Measurements from ENCODE around the gene GMEB2.
A peak's percentile ranks its signal among the peaks of the same experiment; 100 is the strongest.
"Not testable (repeated sequence)": the region's sequence is repeated elsewhere in the genome, so short reads cannot be mapped to it uniquely, and the experiment has no call there.

Gene GMEB2

GRCh38 chr20:63574829-63575743, 51.8 kb downstream of the GMEB2 start:
- H3K27me3 Mint-ChIP-seq (ENCODE audit: low read depth, poor library complexity), result peaks cover 15% of the 10 kb centered on the region
- TF ChIP-seq, protein P1, sequence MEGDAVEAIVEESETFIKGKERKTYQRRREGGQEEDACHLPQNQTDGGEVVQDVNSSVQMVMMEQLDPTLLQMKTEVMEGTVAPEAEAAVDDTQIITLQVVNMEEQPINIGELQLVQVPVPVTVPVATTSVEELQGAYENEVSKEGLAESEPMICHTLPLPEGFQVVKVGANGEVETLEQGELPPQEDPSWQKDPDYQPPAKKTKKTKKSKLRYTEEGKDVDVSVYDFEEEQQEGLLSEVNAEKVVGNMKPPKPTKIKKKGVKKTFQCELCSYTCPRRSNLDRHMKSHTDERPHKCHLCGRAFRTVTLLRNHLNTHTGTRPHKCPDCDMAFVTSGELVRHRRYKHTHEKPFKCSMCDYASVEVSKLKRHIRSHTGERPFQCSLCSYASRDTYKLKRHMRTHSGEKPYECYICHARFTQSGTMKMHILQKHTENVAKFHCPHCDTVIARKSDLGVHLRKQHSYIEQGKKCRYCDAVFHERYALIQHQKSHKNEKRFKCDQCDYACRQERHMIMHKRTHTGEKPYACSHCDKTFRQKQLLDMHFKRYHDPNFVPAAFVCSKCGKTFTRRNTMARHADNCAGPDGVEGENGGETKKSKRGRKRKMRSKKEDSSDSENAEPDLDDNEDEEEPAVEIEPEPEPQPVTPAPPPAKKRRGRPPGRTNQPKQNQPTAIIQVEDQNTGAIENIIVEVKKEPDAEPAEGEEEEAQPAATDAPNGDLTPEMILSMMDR (IDR thresholded peaks at IDR 0.05), result no peak
- no peaks in the 10 kb centered on the region for H3K9me3 Mint-ChIP-seq
- H3K36me3 Mint-ChIP-seq (ENCODE audit: low read depth), result no peaks in the 10 kb centered on the region
- no peak overlapping the region for H3K27ac Mint-ChIP-seq
- no peak for DNase-seq
- H3K4me3 Mint-ChIP-seq, result peak overlapping the region; percentile 47
- peaks cover 12% of the 10 kb centered on the region for H3K4me1 Mint-ChIP-seq

DNA sequence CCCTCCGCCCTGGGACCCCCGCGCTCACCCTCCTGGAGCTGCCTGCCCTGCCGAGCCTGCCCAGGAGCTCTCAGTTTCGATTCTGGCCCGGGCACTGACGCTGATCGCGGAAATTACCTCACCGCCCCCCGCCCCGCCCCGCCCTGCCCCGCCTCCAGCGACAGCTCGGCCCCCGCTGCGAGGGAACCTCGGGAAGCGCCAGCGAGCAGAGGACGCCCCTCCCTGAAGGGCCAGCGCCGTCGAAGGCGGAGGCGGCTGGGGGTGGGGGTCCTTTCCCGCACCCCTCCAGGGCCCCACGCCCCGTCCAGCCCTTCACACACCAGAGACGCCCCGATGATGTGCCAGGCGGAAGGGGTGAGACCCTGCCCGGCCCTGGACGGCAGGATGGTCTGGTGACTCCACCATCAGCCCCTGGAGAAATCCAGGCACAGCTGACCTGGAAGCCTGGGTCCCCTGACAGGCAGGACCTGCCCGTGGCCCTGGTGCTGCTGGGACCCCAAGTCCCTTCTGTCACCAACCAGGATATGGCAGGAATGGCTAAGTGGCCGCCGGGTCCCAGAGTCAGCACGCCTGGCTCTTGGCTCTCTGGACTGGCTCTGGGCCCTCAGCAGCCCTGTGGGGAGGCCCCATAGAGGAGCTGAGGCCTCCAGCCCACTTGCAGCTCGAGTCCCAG, 52.6 kb downstream of the GMEB2 start, which contains the start of gene HELZ2:
Gene HELZ2 (minus strand): TSS at position 84 of the 673 bp plus-strand sequence. CDS start 1,854 bp downstream, outside the sequence.
- peaks cover 11% of the 10 kb centered on the region for H3K27me3 Mint-ChIP-seq (ENCODE audit: low read depth, poor library complexity)
- H3K27ac Mint-ChIP-seq, result no peak within 1 kb of the TSS
- peak; percentile 70 for DNase-seq
- TF ChIP-seq, protein P1 (IDR thresholded peaks at IDR 0.05), result no peak
- peaks cover 9% of the 10 kb centered on the region for H3K4me1 Mint-ChIP-seq
- peak within 1 kb of the TSS; percentile 86 for H3K4me3 Mint-ChIP-seq
- no peaks in the 10 kb centered on the region for H3K9me3 Mint-ChIP-seq
- H3K36me3 Mint-ChIP-seq (ENCODE audit: low read depth), result no peaks in the 10 kb centered on the region

- H3K9me3 Mint-ChIP-seq, result no peaks in the 10 kb centered on the region
- peaks cover 8% of the 10 kb centered on the region for H3K27me3 Mint-ChIP-seq (ENCODE audit: low read depth, poor library complexity)
- H3K4me1 Mint-ChIP-seq, result peaks cover 5% of the 10 kb centered on the region
- H3K36me3 Mint-ChIP-seq (ENCODE audit: low read depth), result no peaks in the 10 kb centered on the region
- no peak overlapping the region for H3K27ac Mint-ChIP-seq
- DNase-seq, result no peak
- peak overlapping the region; percentile 86 for H3K4me3 Mint-ChIP-seq
- TF ChIP-seq, protein P1 (IDR thresholded peaks at IDR 0.05), result no peak
Observed at GRCh38 chr20:63573647-63574131, 53.2 kb downstream of the GMEB2 start.

GRCh38 chr20:63572788-63573646, 53.9 kb downstream of the GMEB2 start:
- Mint-ChIP-seq H3K27me3 (ENCODE audit: low read depth, poor library complexity) (peaks cover 4% of the 10 kb centered on the region), H3K4me3 (peak overlapping the region; percentile 86), H3K27ac (no peak overlapping the region), H3K4me1 (peaks cover 5% of the 10 kb centered on the region), H3K36me3 (ENCODE audit: low read depth) (no peaks in the 10 kb centered on the region), H3K9me3 (no peaks in the 10 kb centered on the region)
- TF ChIP-seq, protein P1 (IDR thresholded peaks at IDR 0.05), result no peak
- no peak for DNase-seq

- TF ChIP-seq, protein P1 (IDR thresholded peaks at IDR 0.05), result no peak
Observed at GRCh38 chr20:63572071-63572787, 54.7 kb downstream of the GMEB2 start.

GRCh38 chr20:63571087-63571478, 55.8 kb downstream of the GMEB2 start:
- H3K27ac Mint-ChIP-seq; H3K36me3 Mint-ChIP-seq (ENCODE audit: low read depth); H3K27me3 Mint-ChIP-seq (ENCODE audit: low read depth, poor library complexity); H3K9me3 Mint-ChIP-seq; DNase-seq; H3K4me1 Mint-ChIP-seq; H3K4me3 Mint-ChIP-seq: not testable (repeated sequence)

More at GRCh38 chr20:63572071-63572787, 54.7 kb downstream of the GMEB2 start:
- no peaks in the 10 kb centered on the region for H3K9me3 Mint-ChIP-seq
- H3K4me3 Mint-ChIP-seq, result no peak overlapping the region
- no peak overlapping the region for H3K27ac Mint-ChIP-seq
- H3K36me3 Mint-ChIP-seq (ENCODE audit: low read depth), result no peaks in the 10 kb centered on the region
- peaks cover 5% of the 10 kb centered on the region for H3K4me1 Mint-ChIP-seq
- no peak for DNase-seq
- H3K27me3 Mint-ChIP-seq (ENCODE audit: low read depth, poor library complexity), result no peaks in the 10 kb centered on the region

Data from nephron progenitor cell (in vitro differentiated cells).